Stimulated activated CD4-positive, alpha-beta T cell treated with anti-CD3 and anti-CD28 coated beads, Interleukin-12 subunit alpha, Interleukin-12 subunit beta, amount 100 ng/mL, for 4 hours (primary cell): ENCODE data around the gene FBXL7.

Experiments
- DNase-seq: peaks from one replicate; pipeline ENCODE4 v3.0.0-alpha.2; 2020

FBXL7 gene

DNA sequence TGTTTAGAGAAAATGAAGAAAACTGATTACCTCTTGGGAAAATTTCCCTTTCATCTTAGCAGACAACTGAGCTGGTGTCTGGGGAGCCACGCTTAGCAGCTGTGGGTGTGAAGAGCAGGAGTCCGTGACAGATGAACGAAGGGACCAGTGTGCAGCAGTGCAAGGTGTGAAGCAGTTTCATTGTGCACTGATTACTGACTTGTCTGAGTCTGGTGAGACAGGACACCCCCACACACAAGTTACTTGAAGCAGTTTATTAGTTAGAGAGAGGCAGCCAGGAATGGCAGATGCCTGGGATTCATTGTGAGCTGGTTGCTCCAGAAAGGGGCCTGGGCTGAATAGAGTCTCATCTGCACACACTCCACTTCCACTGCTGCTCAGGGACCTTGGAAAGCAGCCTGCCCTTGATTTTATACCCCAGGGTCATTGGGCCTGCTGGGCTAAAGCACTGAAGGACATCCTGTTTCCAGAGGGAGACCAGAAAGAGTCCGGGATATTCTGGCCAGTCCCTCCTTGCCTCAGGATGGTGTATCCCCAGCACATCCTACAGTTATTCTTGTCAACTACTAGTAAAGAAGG lies 47.4 kb downstream of the FBXL7 start:
- DNase-seq: no peak

DNA sequence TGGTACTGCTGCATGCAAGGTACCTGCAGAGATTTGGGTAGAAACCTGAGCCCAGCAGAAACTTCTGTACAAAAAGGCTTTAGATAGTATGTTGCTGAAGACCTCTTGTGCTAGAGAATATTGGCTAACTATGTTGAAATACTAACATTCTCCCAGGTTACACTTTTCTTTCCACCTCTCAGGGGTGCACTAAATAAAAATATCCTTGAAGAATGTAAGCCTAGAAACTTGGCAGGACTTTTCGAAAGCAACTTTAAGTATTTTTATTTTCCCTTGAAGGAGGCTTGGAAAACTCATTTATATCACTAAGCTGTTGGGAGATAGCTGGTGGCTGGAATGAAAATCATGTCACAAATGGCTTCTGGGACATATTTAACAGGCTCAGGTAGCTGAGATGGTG lies 50.0 kb downstream of the FBXL7 start:
- no peak for DNase-seq

DNA sequence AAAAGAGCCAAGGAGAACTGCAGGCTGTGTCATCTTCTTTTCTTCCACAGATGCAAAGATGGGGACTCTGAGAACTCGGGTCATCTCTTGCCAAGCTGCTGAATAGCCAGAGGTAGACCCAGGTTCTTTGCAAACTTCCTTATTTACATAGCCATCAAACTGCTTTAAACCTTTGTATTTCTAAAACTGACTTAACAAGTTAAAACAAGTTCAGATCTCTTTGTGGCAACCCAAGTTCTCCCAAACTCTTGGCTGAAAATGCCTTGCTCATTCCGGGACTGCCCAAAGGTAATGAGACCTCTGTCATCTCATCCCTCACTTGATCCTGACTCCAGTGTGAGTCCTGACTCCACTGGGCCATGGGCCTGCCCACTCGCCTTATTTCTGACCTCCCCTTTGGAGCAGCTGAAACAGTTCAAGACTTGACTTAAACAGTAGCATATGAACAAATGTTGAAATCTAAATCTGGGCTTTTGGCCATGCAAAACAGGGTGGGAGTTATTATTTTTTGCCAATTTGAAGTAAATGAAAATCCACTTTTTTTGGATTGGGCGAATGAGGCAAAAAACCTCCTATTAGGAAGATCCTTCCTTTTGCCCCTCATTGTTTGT lies 50.6 kb downstream of the FBXL7 start:
- no peak for DNase-seq

DNA sequence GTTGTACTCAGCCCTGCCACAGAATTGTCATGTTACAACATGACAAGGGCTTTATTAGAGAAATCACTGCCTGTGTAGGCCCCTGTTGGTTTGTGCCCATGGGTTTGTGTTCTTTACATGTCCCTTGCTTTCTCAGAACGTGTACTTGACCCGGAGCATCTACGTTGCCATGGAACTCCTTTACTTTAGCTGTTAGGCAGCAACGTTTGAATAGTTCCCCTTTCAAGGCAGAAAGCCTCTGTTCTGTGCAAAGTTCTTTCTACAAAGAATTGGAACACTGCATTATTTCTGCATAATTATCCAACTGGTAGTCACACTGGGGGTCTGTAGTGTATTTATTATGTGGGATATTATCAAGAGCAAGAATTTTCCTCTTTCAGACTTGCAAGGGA lies 51.1 kb downstream of the FBXL7 start:
- no peak for DNase-seq

DNA sequence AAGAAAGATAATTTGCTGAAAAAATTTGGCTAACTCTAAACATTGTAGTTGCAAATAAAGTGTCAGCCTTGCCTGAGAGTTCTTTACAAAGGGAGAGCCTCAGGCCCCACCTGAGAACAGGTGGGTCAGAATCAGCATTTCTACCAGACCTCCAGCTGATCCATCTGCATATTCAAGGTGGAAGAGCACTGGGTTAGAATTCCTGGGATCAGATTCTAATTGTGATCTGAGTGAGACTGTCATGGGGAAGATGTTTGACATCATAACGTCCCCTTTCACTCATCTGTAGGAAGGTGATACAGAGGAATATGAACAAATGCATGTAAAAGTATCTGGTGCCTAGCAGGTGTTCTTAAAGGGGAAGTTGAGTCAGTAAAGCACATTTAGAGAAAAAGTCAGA lies 54.6 kb downstream of the FBXL7 start:
- DNase-seq: no peak

DNA sequence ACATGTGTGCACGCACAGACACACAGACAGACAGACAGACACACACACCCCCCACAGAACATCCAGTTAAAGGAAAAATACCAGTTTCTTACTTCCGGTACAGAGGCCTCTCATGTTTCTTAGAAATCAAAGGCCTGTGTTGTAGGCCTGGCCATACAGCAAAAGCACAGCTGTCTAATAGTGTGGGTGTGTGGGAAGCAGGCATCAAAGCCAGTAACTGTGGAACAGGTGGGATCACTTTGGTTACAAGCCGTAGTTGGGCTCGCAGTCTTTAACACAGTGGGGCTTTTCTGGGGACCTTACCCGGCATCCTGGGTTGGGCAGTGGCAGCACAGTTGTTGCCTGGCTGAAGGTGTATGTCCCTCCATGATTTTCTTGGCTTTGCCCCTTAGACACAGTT lies 55.2 kb downstream of the FBXL7 start:
- no peak for DNase-seq

DNA sequence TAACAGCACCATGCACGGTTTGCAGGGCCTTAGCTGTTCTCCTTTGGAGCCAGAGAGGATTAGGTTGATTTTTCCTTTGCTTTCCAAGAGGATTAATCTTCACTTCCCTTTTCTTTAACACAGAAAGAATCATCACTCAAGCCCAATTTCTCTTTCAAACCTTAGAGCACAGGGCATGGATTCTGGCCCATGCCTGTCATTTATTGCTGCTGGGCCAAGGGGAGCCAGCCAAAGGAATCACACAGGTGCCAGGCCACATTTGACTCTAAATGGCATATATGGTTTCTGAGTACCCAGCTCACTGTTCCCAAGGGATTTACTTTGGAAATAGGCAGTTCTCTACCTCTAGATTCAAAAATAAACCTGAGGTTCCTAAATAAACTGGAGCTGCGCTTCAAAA lies 58.3 kb downstream of the FBXL7 start:
- DNase-seq: no peak

DNA sequence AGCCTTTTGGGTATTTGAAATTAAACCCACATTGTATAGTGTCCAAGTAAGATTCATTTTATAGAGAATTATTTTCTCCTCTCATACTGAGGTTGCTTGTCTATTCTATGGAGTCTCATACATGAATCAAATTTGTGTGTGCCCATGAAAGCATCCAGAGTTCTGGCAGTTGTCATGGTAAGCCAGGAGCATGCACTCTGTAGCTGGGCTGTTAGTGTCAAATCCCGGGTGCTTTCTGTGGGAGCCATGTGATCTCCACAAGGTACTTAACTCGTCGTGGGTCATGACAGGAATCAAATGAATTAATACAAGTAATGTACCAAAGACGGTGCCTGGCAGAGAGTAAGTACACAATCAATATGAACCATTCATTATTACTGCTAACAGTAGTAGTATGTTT lies 58.7 kb downstream of the FBXL7 start:
- no peak for DNase-seq

DNA sequence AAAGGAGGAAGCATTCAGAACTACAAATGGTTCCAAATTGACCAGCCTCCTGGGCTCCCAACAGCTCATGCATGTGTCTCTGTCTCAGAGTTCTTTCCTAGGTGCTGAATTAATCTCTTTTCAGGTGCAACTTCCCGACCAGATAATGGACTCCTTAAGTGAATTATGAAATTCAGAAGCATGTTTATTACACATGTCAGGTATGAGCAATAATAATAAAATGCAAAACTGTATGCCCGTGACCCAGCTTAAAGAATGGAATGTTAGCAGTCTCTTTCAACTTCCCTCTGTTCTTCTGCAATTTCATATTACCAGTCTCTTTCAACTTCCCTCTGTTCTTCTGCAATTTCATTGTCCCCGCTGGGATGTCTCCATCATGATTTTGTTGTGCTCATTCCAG lies 60.4 kb downstream of the FBXL7 start:
- no peak for DNase-seq

DNA sequence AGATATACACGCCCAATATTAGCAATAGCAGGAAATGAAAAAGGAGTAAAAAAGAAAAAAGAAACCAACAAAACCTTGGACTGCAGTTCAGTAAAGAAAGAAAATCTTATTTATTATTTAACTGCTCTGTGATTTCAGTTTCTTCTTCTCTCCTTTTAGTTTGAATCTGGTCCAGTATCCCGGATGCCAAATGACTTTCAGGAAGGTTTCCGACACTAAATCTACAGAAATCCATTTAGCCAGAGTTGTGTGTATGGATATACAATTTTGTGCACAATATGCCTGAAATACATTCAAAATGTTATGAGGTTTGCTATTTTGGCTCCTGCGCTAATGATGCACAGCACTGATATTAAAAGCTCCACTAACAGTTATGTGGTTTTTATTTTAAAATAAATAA lies 64.5 kb downstream of the FBXL7 start:
- DNase-seq: no peak

DNA sequence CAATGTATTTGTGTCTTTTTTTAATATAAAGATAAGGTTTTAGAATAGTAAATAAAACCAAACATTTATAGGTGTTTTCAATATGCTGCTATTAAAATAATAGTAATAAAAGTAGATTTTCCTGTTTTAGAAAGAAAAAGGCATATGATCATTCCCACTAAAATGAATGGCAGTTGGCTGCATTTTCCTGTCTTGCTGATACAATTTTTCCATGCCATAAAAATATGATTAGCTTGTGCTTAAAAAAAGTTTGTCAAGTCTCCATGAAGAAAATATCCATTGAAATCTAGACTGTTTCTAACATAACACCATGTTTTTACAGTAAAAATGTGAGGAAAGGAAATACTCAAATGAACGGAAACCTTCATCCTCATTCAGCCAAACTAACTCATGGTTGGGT lies 65.0 kb downstream of the FBXL7 start:
- no peak for DNase-seq

DNA sequence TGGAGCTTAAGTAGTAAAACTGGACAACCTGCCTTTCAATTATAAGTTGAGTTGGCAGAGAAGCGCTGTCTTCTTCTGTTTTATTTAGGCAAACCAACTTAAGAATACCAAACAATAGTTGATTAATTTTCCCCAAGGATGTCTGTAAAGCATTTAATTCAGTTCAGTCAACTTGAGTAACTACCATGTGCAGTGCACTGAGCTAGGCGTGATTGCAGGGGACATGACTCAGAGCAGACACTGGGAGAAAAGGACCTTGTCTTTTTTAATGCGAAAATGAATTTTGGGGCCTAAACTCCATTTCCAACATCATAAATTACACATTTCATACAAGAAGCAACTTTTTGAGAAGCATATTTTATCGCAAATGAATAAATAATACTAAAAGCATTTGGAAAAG lies 66.3 kb downstream of the FBXL7 start:
- DNase-seq: no peak

DNA sequence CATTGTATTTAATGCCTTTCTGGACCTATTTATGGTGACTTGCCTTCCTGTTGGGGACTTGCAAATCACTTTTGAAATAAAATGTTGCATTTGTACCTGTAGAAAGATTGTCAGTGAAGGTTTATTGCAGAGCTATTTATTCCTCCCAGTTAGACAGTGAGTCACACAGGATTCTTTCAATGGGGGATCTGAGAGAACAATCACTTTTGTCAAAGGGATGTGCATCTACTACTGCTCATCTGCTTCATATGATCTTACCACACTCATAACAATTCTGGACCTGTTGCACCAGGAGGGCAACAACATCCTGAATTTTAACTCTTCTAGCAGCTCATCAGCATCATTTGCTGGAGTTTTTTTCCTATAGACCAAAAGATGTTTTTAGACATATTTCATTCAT lies 66.8 kb downstream of the FBXL7 start:
- no peak for DNase-seq

DNA sequence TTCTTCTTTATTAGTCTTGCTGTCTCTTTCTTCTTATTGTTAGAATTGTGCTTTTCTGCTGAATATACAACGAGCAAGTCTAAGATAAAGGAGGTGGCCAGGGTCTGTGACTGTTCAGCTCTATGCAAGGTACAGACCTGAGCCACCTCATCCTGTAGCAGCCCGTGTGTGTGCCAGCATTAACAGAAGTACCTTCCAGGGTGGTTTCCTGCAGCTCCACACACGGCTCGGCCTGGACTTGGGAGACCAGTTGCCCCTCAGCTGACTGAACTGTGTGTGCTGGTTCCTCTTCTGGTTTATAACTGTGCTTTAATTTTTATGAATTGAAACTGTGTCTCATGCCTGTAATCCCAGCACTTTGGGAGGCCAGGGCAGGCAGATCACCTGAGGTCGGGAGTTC lies 70.5 kb downstream of the FBXL7 start:
- DNase-seq: no peak

DNA sequence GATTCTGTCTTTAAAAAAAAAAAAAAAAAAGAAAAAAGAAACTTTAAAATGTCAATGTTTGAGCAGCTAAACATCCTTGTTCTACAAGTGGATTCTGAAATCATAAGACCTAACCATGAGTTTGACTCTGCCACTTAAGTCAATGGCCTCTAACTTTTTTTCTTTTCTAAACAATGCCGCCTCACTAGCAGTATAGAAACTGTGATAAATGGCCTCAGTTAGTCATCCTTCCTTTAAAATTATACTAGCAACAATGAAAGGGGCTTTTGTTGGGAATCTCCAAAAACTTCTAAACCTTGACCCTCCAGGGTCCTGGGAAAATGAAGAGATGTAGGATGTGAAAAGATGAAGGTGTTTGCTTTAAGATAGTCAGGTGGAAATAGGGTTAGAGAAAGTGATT lies 71.1 kb downstream of the FBXL7 start:
- DNase-seq: no peak

DNA sequence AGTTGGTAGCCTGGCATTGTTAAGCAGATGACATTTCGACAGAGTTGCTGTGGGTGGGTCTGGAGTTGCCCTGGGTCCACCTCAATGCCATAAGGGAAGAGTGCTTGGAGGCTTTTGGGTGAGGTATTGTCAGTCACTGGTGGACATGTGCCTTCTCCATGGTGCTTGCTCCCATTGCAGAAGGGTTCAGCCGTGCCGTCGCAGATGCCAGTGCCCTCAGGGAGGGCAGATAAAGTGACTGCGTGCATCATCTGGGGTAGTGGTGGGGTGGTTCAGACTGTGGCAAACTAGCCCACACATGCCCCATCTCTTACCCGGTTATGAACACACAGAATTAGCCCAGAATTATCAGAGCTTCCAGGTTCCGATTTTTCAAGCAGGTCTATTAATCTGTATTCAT lies 71.6 kb downstream of the FBXL7 start:
- no peak for DNase-seq

DNA sequence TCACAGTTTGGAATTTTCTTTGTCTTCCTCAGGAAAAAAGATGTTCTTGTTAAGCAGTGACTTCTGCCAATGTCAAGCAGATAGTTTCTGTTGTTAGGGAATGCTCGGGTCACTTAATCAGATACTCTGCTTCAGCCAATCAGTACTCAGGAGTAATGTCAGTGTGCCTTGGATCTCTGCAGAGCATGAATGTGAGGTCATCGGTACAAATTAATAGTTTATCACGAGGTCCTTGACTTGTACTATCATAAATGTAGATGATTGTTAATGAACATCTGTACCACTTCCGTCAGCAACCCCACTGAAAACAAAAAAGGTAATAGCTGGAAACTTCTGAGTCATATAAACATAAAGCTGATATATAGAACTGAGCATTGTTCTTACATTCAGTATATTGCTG lies 73.6 kb downstream of the FBXL7 start:
- no peak for DNase-seq

DNA sequence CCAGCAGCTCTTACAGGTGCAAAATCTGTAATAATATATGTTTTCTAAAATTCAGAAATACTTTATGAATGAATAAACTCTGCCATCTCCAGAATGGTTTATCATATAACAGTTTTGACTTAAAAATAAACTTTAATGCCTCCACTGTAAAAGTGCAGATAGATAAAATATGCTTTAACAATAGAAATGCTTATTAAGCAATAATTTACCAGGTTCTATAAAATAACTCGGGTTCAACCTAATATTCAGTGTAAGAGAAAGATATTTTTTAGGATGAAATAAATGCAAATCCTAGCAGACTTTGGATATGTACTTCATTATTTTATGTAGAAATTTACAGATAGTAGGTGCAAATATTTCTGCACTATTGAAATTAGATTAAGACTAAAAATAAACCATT lies 74.1 kb downstream of the FBXL7 start:
- DNase-seq: no peak

DNA sequence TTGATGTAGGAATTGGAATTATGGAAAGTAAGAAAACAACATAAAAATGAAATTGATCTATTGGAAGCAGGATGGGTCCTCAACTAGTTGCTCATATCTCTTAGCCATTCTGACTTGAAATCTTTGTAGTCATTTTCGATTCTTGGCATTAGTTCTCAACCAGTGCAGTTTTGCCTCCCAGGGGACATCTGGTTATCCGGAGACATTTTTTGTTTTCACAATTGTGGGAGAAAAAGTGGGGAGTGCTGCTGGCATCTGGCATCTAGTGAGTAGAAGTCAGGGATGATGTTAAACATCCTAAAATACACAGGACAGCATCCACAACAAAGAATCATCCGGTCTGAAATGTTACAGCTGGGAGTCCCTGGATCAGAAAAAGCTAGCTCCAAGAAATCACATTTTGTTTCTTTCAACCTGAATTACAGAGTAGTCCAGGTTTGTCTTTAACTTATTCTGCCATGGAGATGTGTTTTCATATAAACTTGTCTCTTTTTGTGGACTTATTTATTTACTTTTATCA lies 74.9 kb downstream of the FBXL7 start:
- DNase-seq: no peak

DNA sequence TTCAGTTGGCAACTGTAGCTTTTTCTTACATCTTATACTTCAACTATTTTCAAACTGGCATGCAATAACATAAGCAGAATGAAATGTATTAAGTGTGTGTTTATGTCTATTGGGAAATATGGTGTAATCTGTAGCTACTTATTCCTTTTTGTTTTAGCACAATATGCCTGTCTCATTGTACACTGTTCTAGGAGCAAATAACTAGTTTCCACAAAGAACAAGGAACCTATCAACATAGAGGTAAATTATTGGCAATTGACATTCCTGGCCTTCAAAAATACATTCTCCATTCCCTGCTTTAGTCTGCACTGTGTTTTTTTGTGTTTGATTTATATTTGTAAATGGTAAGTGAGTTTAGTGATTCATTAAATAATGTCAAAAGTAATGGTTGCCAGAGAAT lies 75.7 kb downstream of the FBXL7 start:
- no peak for DNase-seq

DNA sequence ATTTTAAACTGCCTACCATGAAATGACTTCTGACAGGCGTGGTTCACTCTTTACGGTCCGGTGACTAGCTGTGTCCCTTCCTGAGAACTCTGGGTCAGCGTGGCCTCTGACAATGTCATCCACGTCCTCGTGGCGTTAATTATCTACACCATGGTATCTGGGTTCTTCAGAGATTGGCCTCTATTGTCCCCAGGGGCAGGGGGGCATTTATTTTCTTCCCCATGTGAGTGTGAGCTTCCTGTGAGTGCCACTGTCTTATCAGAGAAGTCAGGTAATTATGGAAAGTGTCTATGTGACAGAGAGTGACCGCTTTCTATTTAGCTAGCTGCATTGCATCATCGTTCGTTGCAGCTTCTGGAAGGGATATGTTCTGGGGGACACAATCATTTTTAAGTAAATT lies 77.2 kb downstream of the FBXL7 start:
- no peak for DNase-seq

DNA sequence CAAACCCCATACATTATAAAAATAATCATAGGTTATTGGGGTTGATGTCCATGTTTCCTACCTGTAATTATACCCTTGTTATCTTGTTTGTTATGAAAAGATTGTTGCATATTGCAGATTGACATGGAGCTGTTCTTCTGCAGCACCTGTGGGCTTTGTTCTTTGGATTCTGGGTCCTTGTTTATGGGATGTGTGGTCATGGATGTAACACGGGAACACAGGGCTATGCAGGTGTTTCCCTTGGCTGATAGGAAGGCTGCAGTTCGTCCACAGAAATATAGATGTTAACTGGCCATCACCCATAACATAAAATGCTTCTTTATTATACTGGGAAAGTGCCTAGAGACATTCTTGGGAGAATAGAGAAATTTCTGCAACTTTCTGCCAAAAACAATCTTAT lies 77.9 kb downstream of the FBXL7 start:
- no peak for DNase-seq

DNA sequence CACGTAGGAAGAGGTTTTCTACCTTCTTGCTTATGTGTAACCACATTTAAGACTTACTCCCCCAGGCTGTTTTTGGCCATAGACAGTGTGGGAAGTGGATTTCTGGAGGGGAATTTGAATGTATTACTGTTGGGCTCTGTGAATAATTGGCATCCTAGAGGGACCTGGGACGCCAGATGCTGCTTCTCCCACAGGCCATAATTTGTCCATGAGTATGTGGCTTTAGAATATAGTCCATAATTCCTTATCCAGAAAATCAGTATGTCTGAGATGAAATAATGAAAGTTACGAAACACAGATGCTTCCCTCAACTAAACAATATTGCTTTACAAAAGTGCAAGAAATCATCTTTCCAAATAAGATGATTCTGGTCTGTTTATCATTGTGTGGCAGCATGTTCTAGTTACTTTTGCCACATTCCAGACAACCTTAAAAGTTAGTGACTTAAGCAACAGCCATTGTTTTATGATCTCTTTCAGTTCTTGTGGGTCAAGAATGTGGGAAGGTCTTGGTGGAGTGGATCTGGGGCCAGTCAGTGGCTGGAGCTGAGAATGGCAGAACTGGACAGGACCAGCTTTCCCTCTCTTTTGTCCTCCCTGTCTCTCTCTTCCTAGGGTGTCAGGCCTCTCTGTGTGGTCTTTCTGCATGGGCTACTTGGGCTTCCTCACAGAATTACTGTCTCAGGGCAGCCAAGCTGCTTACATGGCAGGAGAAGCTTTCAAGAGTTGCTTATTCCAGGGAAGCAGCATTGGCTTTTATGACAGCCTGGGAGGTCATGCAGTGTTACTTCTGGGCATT lies 79.4 kb downstream of the FBXL7 start:
- DNase-seq: no peak

DNA sequence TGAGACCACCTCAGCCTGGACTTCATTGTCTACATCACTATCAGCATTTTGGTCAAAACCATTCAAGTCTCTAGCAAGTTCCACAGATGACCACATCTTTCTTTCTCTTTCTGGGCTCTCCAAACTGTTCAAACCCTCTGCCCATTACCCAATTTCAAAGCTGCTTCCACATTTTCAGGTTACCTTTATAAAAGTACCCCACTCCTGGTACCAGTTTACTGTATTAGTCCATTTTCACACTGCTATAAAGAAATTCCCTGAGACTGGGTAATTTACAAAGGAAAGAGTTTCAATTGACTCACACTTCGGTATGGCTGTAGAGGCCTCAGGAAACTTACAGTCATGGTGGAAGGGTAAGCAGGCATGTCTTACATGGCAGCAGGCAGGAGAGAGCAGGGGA lies 84.5 kb downstream of the FBXL7 start:
- DNase-seq: no peak

DNA sequence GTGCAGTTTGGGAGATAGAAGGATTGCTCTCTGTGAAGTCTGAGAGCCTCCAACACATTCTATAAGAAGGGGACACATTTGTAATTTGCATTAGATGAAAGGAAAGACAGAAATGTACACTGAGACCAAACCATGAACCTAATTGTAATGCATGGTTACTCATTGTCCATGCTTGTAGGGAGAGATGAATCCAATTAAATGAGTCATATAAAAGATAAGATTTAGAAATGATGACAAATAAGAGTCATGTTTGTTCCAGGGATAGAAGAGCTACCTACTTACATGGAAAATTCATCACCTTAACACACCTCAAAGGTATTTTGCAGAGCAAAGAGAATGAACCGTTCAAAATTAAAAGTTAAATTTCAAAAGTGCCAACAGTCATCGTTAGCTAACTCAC lies 85.1 kb downstream of the FBXL7 start:
- DNase-seq: no peak
